Heart left ventricle (tissue), 13 donors: ENCODE data around the gene IPCEF1.

Source experiments
- POLR2A ChIP-seq, 2 donors: fragments of 450-650 bp; IDR thresholded peaks; one replicate each; pipeline ENCODE4 v1.6.1; 2017; ENCODE audit warnings: antibody characterized with exemption in 2 of 2, mild to moderate bottlenecking in 2 of 2, moderate library complexity in 2 of 2
- TF ChIP-seq, protein P1 (sequence below), 12 donors: fragments of 200-600 bp; sonication (generic) in 4 of 12; IDR thresholded peaks; one replicate each; pipeline versions ENCODE4 v1.5.0 to v1.8.0; 2018 to 2022; ENCODE audit warnings: antibody characterized with exemption in 12 of 12, mild to moderate bottlenecking in 5 of 12
- donor health status: ischemic (EF 13 %, LVEDD 7.1; RV severe dilation, severe dysfunction).
- donor health status: DM: no; HTN: yes; CAD: no.
- donor health status: DM: no; HTN: no; CAD: no.
- donor health status: ischemic (EF 25% LVEDD 6.9; RV normal size, moderate dysfunction).
- donor health status: ischemic (EF 25% LVEDD 5.7; RV mildly dilated, moderate dysfunction).
- donor health status: ischemic (EF 35%, LVEDD 5.7; RV mildly dilated, moderate dysfunction).
- donor health status: nonischemic (EF 11% LVEDD 7.7; RV severe dilation, severe dysfunction).
- donor health status: DM: yes; HTN: yes; CAD: no.
- donor health status: PGD.
- donor health status: ischemic (EF 29% LVEDD 5.4; RV normal size, mild dysfunction).
- donor health status: nonischemic (EF 23%, LVEDD 6.1; RV moderate dilation, normal function).

DNA sequence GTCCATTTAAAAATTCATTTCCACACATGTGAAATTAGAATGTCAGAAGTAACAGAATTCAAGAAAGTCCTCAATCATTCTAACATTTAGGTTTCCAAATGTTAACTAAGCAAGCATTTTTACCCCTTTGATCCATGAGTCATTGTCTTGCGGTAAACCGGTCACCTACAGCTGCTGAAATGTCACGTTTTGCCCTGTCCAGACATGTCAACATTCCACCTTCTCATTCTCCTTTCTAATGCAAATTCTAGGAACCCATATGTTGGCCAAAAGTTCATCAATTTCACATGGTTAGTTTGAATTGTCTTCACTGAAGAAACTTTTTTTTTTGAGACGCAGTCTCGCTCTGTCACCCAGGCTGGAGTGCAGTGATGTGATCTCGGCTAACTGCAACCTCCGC lies 117.2 kb downstream of the IPCEF1 start:
- TF ChIP-seq, protein P1, sequence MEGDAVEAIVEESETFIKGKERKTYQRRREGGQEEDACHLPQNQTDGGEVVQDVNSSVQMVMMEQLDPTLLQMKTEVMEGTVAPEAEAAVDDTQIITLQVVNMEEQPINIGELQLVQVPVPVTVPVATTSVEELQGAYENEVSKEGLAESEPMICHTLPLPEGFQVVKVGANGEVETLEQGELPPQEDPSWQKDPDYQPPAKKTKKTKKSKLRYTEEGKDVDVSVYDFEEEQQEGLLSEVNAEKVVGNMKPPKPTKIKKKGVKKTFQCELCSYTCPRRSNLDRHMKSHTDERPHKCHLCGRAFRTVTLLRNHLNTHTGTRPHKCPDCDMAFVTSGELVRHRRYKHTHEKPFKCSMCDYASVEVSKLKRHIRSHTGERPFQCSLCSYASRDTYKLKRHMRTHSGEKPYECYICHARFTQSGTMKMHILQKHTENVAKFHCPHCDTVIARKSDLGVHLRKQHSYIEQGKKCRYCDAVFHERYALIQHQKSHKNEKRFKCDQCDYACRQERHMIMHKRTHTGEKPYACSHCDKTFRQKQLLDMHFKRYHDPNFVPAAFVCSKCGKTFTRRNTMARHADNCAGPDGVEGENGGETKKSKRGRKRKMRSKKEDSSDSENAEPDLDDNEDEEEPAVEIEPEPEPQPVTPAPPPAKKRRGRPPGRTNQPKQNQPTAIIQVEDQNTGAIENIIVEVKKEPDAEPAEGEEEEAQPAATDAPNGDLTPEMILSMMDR (IDR thresholded peaks at IDR 0.05) = no peak
- no peak for TF ChIP-seq POLR2A (IDR thresholded peaks at IDR 0.05)
